Melanocyte of skin (primary cell): Measurements from ENCODE around the gene INPP5A. TPM values are rescaled to one million over a fixed set of nuclear protein-coding genes. Genes with fewer than 3 reads are reported as not detected.

Experiments used
- total RNA-seq, 2 donors: library from RNA; depleted of rRNA; stranded (reverse); fragments of >200 nt; gene quantifications; 2 replicates each; pipeline ENCODE4 v1.2.3, GENCODE V29; 2012

INPP5A gene
- 10 to 100 TPM; 19.6 to 26.8 TPM for total RNA-seq

GRCh38 chr10:132537684-132538001 lies at the start of gene INPP5A:
INPP5A (plus strand) TSS chr10:132537787; CDS start chr10:132538097, 310 bp downstream.

GRCh38 chr10:132785723-132786475 lies 248.3 kb downstream of the INPP5A start, which contains the start of gene NKX6-2:
NKX6-2 (minus strand) TSS chr10:132786147; CDS start chr10:132785948, 199 bp downstream.

Other genes with a start within 250 kb of the INPP5A start
- gene STK32C, start 229.8 kb upstream of the INPP5A start, total RNA-seq, result 10 to 100 TPM; 11.0 to 14.3 TPM
- 1 to 10 TPM; 10.0 TPM for gene LRRC27, start 205.6 kb upstream of the INPP5A start, total RNA-seq
- gene PWWP2B, start 140.6 kb upstream of the INPP5A start, total RNA-seq, result 10 to 100 TPM; 19.6 to 23.0 TPM
- gene NKX6-2, start 248.4 kb downstream of the INPP5A start, total RNA-seq, result not detected